ENCODE data around the gene PRSS38.

The PRSS38 gene

DNA sequence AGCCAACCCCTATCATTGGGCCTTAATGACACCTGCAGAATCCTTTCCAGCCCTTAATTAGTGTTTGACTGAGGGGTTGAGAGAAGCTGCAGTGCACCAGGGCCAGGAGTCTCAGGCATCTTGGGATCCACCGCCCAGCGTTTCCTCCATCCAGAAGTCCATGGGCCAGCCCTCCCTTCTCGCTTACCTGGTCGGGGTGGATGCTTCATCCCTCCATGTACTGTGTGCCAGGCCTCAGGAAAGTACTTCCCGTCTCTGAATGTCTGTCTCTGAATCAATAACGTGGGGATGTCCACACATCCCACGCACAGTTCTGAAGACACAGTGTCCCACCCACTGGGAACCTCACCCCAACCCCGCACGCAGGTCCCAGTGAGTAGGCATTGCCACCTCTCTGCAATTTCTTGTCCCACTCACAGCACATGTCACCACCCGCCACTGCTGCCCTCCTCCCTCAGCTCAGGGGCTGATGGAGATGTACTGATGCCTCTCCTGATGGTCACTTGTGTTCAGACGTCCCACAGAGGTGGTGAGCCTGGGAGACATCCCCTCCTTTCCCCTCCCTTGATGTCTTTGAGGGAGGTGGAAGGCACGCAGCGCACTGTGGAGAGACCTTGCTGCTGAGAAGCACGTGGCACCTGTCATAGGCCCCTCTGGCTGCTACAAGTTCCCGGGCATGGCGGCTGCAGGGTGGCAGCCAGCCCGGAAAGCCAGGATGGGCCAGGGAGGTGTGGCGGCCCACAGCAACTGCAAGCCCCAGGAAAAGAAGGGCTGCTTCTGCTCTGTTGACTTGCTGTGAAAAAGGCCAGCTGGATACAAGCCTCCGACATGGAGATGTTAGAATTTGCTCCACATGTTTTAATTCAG lies 29.4 kb upstream of the PRSS38 start:
- H3K36me3 Mint-ChIP-seq (ENCODE audit: low read depth): peaks cover 15% of the 10 kb centered on the region
- intact Hi-C loops (cut with micrococcal nuclease): loop anchor here (5.0 kb wide), 1 partner anchor 701 kb away; the partner anchor contains the start of gene RNF187
- H3K27me3 Mint-ChIP-seq: peaks cover 54% of the 10 kb centered on the region
- peaks cover 28% of the 10 kb centered on the region for H3K4me1 Mint-ChIP-seq (ENCODE audit: low read depth)
- H3K27ac Mint-ChIP-seq: peak overlapping the region; percentile 69
- no peak overlapping the region for H3K4me3 Mint-ChIP-seq
- no peaks in the 10 kb centered on the region for H3K9me3 Mint-ChIP-seq

DNA sequence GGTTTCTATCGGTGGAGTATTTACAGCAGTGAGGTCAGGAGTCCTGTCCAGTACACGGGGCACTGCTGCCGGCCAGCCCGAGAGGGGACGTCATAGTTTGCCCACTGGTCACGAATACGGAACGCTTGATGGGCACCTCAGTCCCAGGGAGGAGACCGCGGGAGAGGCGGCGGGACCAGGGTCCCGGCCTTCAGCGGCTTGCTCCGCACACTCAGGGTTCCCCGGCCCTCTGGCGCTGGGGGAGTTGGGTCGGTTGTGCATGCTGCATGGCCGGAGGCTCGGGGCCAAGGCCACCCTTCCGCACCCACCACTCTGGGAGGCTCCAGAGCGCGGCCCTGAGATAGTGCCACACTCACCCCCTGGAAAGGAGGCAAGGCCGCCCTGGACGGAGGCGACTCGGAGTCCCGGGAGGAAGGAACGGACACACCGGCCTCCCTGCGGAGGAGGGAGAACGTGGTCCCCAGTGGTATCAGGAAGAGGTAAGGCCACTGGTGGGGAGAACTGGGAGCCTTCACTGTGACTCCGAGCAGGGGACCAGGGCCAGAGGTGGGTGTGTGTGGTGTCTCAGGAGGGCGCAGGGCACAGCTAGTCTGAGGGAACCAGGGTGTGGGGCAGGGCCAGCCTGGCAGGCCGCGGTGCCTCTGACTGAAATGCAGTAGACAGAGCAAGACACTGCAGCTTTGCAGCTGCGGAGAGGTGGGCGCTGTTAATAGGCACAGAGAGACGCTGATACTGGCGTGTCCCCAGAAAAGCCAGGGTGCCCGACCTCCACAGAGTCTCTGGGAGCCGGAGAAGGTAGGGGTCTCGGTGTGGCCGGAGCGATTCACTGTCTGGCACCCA lies 28.6 kb upstream of the PRSS38 start:
- peaks cover 54% of the 10 kb centered on the region for H3K27me3 Mint-ChIP-seq
- H3K27ac Mint-ChIP-seq: peak overlapping the region; percentile 69
- no peaks in the 10 kb centered on the region for H3K9me3 Mint-ChIP-seq
- peaks cover 7% of the 10 kb centered on the region for H3K36me3 Mint-ChIP-seq (ENCODE audit: low read depth)
- peak overlapping the region; percentile 79 for H3K4me3 Mint-ChIP-seq
- intact Hi-C loops (cut with micrococcal nuclease): loop anchor here (5.0 kb wide), 1 partner anchor 700 kb away; the partner anchor contains the start of gene RNF187
- H3K4me1 Mint-ChIP-seq (ENCODE audit: low read depth): peaks cover 28% of the 10 kb centered on the region

DNA sequence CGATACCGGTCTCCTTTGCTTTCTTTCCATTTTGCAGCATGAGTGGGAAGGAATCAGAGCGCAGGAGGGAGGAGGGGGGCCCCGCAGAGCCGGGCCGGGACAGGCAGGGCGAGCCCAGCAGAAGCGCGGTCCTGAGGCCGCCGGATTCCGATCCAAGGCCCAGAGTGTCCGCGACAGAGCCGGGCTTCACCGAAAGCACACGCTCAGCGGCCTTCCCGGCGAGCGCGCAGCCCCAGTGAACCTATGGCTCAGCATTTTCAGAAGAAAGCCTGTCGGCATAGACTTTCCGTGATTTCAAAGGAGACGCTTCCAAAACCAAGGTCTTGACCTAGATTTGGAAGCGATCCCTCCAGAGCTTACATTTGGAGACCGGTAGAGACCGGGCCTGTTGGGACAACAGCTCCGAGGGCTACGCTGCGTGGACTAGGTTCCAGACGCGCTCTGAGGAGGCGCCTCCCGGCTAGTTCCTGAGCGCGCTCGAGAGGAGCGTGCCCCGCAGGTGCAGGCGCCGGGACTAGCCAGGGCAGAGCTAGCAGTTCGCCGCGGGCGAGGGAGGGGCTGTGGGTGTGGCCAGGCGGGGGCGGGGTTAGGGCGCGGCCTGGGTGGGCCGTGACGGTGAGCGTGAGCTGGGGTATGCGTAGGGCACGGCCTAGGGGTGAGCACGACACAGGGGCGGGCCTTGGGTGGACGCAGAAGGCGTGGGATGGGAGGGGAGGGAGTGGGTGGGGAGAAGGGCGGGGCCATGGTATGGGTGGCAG lies 27.8 kb upstream of the PRSS38 start:
- Mint-ChIP-seq H3K4me1 (ENCODE audit: low read depth) (peaks cover 28% of the 10 kb centered on the region), H3K36me3 (ENCODE audit: low read depth) (no peaks in the 10 kb centered on the region), H3K27ac (peak overlapping the region; percentile 69), H3K27me3 (peaks cover 54% of the 10 kb centered on the region), H3K4me3 (peak overlapping the region; percentile 79), H3K9me3 (no peaks in the 10 kb centered on the region)
- intact Hi-C loops (cut with micrococcal nuclease): loop anchor here (2.0 to 5.0 kb wide), 2 partner anchors 99 to 700 kb away; partner anchors contain the start of gene RNF187

DNA sequence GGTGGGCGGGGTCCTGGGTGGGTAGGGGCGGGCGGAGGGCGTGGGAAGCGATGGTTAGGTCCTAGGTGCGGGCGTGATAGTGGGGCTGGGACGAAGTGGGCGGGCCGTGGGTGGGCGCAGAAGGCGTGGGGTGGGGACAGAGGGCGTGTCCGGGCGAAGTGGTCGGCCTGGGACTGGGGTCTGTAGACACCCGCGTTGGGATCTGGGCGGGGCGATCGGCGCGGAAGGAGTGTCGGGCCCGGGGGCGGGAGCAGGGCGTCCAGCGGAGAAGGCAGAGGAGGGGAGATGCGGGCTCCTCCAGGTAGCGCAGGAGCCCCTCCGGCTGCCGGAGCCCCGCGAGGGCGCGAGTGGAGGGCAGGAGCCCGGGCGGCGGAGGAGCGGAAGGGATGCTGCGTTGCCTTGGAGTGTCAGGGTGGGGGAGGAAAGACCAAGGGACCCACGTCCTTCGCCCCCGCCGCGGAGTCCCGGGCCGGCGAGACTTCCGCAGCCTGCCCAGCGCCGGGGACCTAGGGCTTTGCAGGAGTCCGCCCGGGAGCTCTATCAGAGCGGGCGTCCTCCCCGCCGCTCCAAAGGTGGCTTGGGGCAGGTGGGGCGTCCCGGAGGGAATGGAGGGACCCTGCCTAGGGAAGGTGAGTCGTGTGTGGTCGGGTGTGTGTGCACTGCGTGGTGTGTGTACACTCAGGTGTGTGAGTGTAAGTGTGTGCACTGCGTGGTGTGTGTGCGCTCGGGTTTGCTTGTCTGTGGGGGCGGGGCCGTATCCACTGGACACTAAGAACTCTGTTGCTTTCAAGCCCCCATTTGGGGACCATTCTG lies 27.0 kb upstream of the PRSS38 start:
- peaks cover 28% of the 10 kb centered on the region for H3K4me1 Mint-ChIP-seq (ENCODE audit: low read depth)
- no peak overlapping the region for H3K27ac Mint-ChIP-seq
- no peaks in the 10 kb centered on the region for H3K9me3 Mint-ChIP-seq
- H3K36me3 Mint-ChIP-seq (ENCODE audit: low read depth): no peaks in the 10 kb centered on the region
- H3K4me3 Mint-ChIP-seq: peak overlapping the region; percentile 79
- H3K27me3 Mint-ChIP-seq: peaks cover 54% of the 10 kb centered on the region
- intact Hi-C loops (cut with micrococcal nuclease): loop anchor here (2.0 to 5.0 kb wide), 2 partner anchors 98 to 699 kb away; partner anchors contain the start of gene RNF187

DNA sequence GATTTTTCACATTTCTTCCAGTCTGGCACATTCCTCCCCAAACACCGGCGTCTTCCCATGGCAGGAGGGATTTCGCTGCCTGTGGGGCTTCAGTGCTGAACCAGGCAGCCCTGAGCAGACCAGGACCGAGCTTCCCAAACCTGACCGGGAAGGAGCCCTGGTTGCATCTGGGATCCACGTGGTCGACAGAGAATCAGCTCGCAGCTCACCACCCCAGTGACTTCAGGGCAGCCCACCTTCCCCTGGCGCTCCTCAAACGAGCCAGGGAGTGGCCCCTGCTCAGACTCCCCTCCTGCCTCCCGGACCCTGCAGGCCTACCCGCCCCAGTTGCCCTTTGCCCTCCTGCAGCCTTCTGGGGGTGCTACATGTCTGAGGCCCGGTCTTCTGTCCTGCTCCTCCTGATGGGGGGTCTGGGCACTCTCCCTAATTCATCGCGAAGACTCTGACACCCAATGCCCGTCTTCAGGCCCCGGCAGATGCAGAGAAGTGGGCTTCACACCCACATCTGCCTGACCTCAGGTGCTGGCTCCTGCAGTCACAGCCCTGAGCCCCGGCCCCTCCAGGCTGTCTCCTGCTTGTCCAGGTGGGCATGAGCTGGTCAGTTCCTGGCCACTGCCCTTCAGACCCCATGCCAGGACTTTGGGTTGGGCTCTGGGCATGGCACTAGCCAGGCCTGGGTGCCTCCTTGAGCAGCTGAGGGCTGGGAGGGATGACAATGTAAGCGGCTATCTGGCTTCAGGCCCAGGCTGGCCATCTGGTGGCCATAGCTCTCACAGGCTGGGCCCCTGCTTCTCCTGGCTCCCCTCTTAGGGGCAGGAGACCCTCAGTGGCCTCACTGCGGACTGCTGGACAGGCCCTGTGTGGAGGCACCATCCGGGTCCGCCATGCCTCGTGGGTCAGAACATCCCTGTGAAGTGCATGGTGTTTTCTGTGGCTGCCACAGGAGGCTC lies 26.1 kb upstream of the PRSS38 start:
- Mint-ChIP-seq H3K4me1 (ENCODE audit: low read depth) (peaks cover 30% of the 10 kb centered on the region), H3K36me3 (ENCODE audit: low read depth) (no peaks in the 10 kb centered on the region), H3K4me3 (no peak overlapping the region), H3K27me3 (peaks cover 52% of the 10 kb centered on the region), H3K9me3 (no peaks in the 10 kb centered on the region), H3K27ac (no peak overlapping the region)
- intact Hi-C loops (cut with micrococcal nuclease): loop anchor here (2.0 to 5.0 kb wide), 2 partner anchors 97 to 698 kb away; partner anchors contain the start of gene RNF187

DNA sequence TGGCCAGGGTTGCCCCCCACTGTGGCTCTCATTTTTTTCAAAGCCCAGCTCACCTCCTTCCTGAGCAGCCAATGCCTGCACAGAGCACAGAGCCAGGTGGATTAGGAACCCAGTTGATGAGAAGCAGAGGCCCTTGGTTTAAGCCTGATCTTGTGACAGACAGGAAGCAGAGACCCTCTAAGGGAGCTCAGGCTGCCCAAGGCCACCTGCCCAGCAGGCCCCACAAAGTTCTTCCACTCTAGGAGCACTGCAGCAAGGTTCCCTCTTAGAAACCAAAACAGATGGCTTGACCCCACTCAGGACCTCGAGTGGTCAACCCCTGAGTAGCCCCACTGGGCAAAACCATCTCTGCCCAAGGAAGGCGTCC lies 25.5 kb upstream of the PRSS38 start:
- H3K4me3 Mint-ChIP-seq: no peak overlapping the region
- H3K27ac Mint-ChIP-seq: no peak overlapping the region
- peaks cover 34% of the 10 kb centered on the region for H3K4me1 Mint-ChIP-seq (ENCODE audit: low read depth)
- peaks cover 46% of the 10 kb centered on the region for H3K27me3 Mint-ChIP-seq
- H3K9me3 Mint-ChIP-seq: no peaks in the 10 kb centered on the region
- no peaks in the 10 kb centered on the region for H3K36me3 Mint-ChIP-seq (ENCODE audit: low read depth)
- intact Hi-C loops (cut with micrococcal nuclease): no loop called here

DNA sequence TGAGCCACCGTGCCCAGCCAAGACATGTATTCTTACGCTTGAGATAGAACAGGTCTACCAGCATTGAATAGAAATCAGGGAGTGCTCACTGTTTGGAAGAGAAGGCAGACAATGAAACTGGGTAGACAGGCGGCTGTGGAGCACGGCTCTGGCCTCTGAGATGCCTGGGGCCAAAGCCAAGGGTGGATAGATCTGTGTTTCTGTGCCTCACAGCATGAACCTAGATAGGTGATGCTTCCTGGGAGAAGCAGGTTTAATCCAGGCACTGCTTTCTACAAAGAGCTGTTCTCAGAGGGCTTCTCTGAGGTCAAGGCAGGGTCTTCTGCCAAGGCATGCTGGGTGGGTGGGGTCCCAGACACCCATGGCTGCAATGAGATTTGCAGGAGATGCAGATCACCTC lies 24.6 kb upstream of the PRSS38 start:
- H3K27me3 Mint-ChIP-seq: peaks cover 38% of the 10 kb centered on the region

DNA sequence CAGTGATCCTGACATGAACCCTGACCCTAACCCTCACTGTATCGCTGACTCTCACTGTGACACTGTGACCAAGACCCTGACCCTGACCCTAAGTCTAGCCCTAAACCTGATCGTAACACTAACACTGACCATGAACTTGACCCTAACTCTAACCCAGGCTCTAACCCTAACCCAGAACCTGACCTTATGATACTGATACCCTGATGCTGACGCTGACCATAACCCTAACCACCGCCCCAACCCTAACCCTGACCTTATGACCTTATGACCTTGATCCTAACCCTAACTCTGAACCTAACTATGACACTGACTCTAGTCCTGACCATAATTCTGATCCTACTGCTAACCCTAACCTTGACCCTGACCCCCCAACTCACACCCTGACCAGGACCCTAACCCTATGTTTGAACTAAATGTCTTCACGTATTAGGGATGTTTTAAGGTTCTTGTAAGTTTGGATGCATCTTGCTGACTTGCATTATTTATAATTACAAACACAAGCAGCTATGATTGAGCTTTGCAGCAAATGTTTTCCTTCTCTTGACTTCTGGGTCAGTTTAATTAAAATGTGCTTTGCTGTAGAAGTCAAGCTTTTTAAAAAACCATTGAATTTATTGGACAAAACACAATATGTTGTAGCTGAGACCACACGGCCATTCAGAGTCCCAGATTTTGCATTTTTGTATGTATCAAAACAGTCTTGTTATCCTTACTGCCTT lies 23.9 kb upstream of the PRSS38 start:
- Mint-ChIP-seq H3K36me3 (ENCODE audit: low read depth) (no peaks in the 10 kb centered on the region), H3K27ac (no peak overlapping the region), H3K27me3 (peaks cover 31% of the 10 kb centered on the region), H3K4me1 (ENCODE audit: low read depth) (peaks cover 27% of the 10 kb centered on the region), H3K4me3 (no peak overlapping the region), H3K9me3 (no peaks in the 10 kb centered on the region)
- intact Hi-C loops (cut with micrococcal nuclease): no loop called here

More for the DNA sequence above, 24.6 kb upstream of the PRSS38 start:
- Mint-ChIP-seq H3K9me3 (no peaks in the 10 kb centered on the region), H3K4me3 (no peak overlapping the region), H3K36me3 (ENCODE audit: low read depth) (no peaks in the 10 kb centered on the region), H3K27ac (no peak overlapping the region), H3K4me1 (ENCODE audit: low read depth) (peaks cover 34% of the 10 kb centered on the region)
- intact Hi-C loops (cut with micrococcal nuclease): no loop called here

DNA sequence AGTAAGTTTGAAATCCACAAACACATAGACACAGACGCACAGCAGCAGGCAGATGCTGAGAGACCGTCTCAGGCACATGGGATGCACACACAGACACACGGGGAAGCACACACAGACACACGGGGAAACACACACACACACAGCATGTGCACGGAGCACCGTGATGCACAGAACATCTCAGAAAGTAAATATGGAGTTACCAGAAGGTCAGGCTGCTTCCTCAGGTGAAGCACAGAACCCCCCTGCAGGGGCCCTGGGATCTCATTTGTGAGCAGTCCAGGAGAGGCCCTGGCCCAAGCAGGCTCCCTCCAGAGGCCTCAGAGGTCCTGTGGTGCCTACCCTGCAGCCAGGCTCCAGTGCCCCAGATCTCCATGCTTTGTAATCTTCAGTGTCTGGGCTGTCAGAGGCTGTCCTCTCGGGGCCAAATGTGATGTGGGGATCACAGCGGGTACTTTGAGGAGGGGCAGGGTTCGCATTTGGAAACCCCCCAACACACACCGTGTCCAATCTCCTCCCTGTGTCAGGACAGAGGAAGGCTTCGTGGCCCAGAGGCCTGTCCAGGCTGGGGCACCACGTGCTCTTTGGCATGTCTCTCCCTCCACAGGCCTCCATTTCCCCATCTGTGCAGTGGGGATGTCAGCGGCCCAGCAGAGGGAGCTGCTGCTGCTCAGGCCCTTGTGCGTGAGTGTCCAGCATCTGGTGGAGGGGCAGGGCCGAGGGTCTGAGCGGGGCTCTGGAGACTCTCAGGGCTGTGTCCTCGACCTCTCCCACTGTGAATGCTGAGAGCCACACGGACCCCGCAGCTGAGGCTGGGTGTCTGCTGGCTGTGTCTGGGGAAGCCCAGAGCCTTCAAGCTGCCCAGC lies 23.0 kb upstream of the PRSS38 start:
- Mint-ChIP-seq H3K27me3 (peaks cover 22% of the 10 kb centered on the region), H3K4me1 (ENCODE audit: low read depth) (peaks cover 19% of the 10 kb centered on the region), H3K27ac (no peak overlapping the region), H3K9me3 (no peaks in the 10 kb centered on the region), H3K36me3 (ENCODE audit: low read depth) (no peaks in the 10 kb centered on the region), H3K4me3 (no peak overlapping the region)
- intact Hi-C loops (cut with micrococcal nuclease): no loop called here

DNA sequence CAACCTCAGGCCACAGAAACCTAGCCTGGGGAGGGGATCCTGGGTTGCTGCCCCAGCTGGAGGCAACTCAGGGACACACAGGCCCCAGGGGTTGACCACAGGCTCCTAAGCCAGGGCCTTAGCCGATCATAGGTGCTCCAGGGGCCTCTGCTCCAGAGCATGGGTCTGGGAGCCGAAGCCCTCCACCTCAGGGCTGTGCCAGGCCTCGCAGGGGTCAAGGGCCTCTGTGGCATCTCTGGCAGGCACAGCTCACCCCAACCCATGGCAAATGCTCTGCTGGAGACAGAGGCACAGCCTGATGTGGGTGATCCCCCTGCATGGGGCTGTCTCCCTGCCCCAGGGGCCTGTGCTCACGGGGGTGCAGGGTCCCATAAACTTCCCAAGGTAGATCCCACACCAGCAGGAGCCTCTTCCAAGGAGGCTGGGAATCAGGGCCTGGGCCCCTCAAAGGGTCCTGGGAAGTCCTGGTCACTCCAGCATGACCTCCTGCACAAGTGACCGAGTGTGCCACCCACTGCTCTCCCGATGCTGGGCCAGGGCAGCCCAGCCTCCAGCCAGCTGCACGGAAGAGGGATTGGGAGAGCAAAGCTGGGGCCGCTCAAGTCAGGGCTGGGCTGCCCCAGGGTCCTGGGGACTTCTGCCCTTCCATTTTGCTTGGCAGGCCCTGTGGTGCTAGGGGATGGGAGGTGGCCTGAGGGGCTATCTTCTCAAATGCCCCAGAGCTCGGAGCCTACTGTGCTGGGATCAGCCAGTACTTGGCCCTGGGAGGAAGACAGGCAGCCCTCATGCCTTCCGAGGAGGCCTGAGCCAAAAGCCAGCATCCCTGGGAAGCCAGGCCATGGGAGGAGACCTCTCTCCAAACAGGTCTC lies 22.2 kb upstream of the PRSS38 start:
- no peak overlapping the region for H3K27ac Mint-ChIP-seq
- peaks cover 17% of the 10 kb centered on the region for H3K27me3 Mint-ChIP-seq
- peaks cover 16% of the 10 kb centered on the region for H3K4me1 Mint-ChIP-seq (ENCODE audit: low read depth)
- no peak overlapping the region for H3K4me3 Mint-ChIP-seq
- H3K9me3 Mint-ChIP-seq: no peaks in the 10 kb centered on the region
- H3K36me3 Mint-ChIP-seq (ENCODE audit: low read depth): no peaks in the 10 kb centered on the region
- intact Hi-C loops (cut with micrococcal nuclease): no loop called here

Data from dendritic cell treated with granulocyte-macrophage colony-stimulating factor and Interleukin-4, amounts not matched to agents 40 ng/mL and 50 ng/mL, for 4 days (primary cell).